Right lobe of liver (tissue), 6 donors: ENCODE measurements around the gene RIOK3. TPM values are rescaled to one million over a fixed set of nuclear protein-coding genes. Genes with fewer than 3 reads are reported as not detected.

ENCODE experiments used
- ATAC-seq, 4 donors: fragments of 200-7000 bp; cut with Tn5 transposase; one replicate each; pipeline ENCODE4 v1.9.1; 2020; ENCODE audit warnings: mild to moderate bottlenecking in 4 of 4, moderate library complexity in 4 of 4
- DNase-seq, 3 donors: peaks; one replicate each; pipeline ENCODE4 v3.0.0-alpha.2; 2020
- H3K27ac ChIP-seq, 3 donors: fragments of 200-600 bp; one replicate each; pipeline ENCODE4 v1.8.0; 2022
- H3K27me3 ChIP-seq, 2 donors: fragments of 200-600 bp; one replicate each; pipeline ENCODE4 v1.8.0; 2022
- H3K36me3 ChIP-seq, 4 donors: fragments of 200-600 bp; sonication (generic) in 1 of 4; one replicate each; pipeline versions ENCODE4 v1.5.1 to v1.8.0; 2017 to 2022; ENCODE audit warnings: control low read depth in 1 of 4
- H3K4me1 ChIP-seq, 4 donors: fragments of 200-600 bp; sonication (generic) in 1 of 4; one replicate each; pipeline versions ENCODE4 v1.5.1 to v1.8.0; 2017 to 2022; ENCODE audit warnings: control low read depth in 1 of 4
- H3K4me3 ChIP-seq, 3 donors: fragments of 200-600 bp; one replicate each; pipeline ENCODE4 v1.8.0; 2022
- H3K9me3 ChIP-seq, 4 donors: fragments of 200-600 bp; sonication (generic) in 1 of 4; one replicate each; pipeline versions ENCODE4 v1.5.1 to v1.8.0; 2017 to 2022; ENCODE audit warnings: control low read depth in 1 of 4
- POLR2A ChIP-seq: fragments of 450-650 bp; IDR thresholded peaks from one replicate; pipeline ENCODE4 v1.6.1; 2017; ENCODE audit warnings: antibody characterized with exemption, mild to moderate bottlenecking
- WGBS: methylation state at CpG from one replicate; pipeline ENCODE4 v1.1.6; 2018; ENCODE audit warnings: low coverage, low lambda C conversion rate; ENCODE audit not compliant: insufficient coverage; ENCODE audit errors: missing lambda C conversion rate; 5-methylcytosine and 5-hydroxymethylcytosine counted together
- intact Hi-C, 2 donors: fragments of 100-400 bp; cut with DNase I; formaldehyde crosslinking; loops; one replicate each; pipeline versions ENCODE4 v1.11.2 to v1.14.1; 2022
- total RNA-seq, 6 experiments: library from RNA; depleted of rRNA in 2 of 6; stranded (reverse); fragments of >200 nt in 2 of 6; fragmentation: NEBNext Ultra II Directional in 3 of 6; extraction: Animal tissue kit (Norgen Biotek cat#: 25700) in 3 of 6; gene quantifications; one replicate each; pipeline versions ENCODE4 v1.1.0 to v1.2.4, GENCODE V29; 2016 to 2023
- TF ChIP-seq, protein P1 (sequence below), 4 donors: fragments of 200-600 bp in 3 of 4; fragments of 450-650 bp in 1 of 4; IDR thresholded peaks; one replicate each; pipeline versions ENCODE4 v1.5.1 to v1.8.0; 2016 to 2022; ENCODE audit warnings: antibody characterized with exemption in 4 of 4, mild to moderate bottlenecking in 2 of 4
- donor health status: DM: no; HTN: yes; CAD: no.
- donor health status: DM: no; HTN: no; CAD: no.
- donor health status: DM: no; HTN: no; CAD: no.
- donor health status: DM: no; HTN: yes; CAD: no.
- donor health status: DM: no; HTN: yes; CAD: no.

RIOK3 gene
- total RNA-seq, 6 experiments from 2014 or later, result 41.3 to 59.5 (median 50.4) TPM

- ATAC-seq (peak; percentile 97 to 99 (median 98)), DNase-seq (peak; percentile 71 to 80 (median 71))
- intact Hi-C loops, result loop anchor here in 1 of 2 donors (5.0 kb wide), 1 partner anchor 71 kb away; the partner anchor contains the start of gene NPC1
- H3K4me1 ChIP-seq, result peaks cover 0 to 15% (median 0%) of the 10 kb centered on the region in 4 donors
- TF ChIP-seq, protein P1, sequence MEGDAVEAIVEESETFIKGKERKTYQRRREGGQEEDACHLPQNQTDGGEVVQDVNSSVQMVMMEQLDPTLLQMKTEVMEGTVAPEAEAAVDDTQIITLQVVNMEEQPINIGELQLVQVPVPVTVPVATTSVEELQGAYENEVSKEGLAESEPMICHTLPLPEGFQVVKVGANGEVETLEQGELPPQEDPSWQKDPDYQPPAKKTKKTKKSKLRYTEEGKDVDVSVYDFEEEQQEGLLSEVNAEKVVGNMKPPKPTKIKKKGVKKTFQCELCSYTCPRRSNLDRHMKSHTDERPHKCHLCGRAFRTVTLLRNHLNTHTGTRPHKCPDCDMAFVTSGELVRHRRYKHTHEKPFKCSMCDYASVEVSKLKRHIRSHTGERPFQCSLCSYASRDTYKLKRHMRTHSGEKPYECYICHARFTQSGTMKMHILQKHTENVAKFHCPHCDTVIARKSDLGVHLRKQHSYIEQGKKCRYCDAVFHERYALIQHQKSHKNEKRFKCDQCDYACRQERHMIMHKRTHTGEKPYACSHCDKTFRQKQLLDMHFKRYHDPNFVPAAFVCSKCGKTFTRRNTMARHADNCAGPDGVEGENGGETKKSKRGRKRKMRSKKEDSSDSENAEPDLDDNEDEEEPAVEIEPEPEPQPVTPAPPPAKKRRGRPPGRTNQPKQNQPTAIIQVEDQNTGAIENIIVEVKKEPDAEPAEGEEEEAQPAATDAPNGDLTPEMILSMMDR (IDR thresholded peaks at IDR 0.05), result peak; percentile 80 to 94 (median 90)
- no peak for TF ChIP-seq POLR2A
- no peak overlapping the region for H3K4me3 ChIP-seq
- peak overlapping the region in 1 of 3 donors; percentile 68 for H3K27ac ChIP-seq
- WGBS, result 32% methylated on average over 16 of the region's 17 CpGs
- H3K9me3 ChIP-seq, result no peaks in the 10 kb centered on the region
- H3K27me3 ChIP-seq, result no peaks in the 10 kb centered on the region
- peaks cover 0 to 50% (median 22%) of the 10 kb centered on the region in 4 donors for H3K36me3 ChIP-seq
Observed at GRCh38 chr18:23515911-23516546, 62.9 kb downstream of the RIOK3 start.

DNA sequence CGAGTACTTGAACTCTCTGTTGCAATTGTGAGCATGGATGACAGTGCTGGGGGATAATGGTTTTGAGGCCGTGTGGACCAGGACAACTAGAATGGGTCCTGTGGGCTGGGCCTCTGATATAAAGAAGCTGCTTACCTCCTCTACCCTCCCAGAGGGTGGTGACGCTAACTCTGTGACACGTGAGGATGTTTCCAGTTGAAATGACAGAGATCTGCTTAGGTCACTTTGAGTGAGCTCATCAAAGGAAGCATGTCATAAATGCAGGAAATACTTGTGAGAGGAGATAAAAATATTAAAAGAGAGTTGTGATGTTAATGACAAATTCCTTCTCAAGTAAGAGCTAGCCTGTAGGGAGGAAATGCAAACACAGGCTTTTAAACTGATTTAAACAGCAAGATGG, 66.6 kb downstream of the RIOK3 start:
- Histone ChIP-seq H3K9me3 (no peaks in the 10 kb centered on the region), H3K36me3 (peaks cover 0 to 61% (median 32%) of the 10 kb centered on the region in 4 donors), H3K4me3 (no peak overlapping the region), H3K4me1 (peaks cover 0 to 16% (median 0%) of the 10 kb centered on the region in 4 donors), H3K27me3 (no peaks in the 10 kb centered on the region), H3K27ac (no peak overlapping the region)
- no peak for DNase-seq
- ATAC-seq, result peak in 1 of 4 donors; percentile 16
- TF ChIP-seq POLR2A, result no peak
- TF ChIP-seq, protein P1 (IDR thresholded peaks at IDR 0.05), result no peak
- 63% methylated on average over 1 of the region's 4 CpGs for WGBS
- intact Hi-C loops, result loop anchor here (5.0 to 10.0 kb wide), 2 partner anchors 55 to 68 kb away; partner anchors contain the start of gene NPC1 (in 1 of the 2)

DNA sequence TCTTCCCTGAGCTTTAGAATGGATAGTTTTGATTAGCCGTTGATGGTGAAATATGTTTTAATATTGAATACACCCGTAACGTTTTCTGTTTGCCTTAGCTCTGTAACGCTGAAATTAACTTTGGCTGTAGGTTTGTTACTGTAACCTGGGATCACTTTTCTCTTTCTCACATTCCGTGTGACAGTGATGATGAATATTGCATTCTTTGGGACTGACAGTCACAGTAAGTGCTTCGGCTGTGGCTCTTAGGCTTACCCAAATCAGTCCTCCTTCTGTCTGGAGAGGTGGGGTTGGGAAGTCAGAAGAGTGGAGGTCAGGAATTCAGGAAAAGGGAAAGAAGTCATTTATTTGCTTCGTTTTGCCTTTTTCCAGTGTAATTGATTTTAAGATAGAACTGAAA, 68.2 kb downstream of the RIOK3 start:
- intact Hi-C loops, result loop anchor here in 1 of 2 donors (10.0 kb wide), 1 partner anchor 54 kb away; no protein-coding TSS in a partner anchor
- no peak overlapping the region for H3K27ac ChIP-seq
- DNase-seq (no peak), ATAC-seq (no peak)
- H3K4me1 ChIP-seq, result peaks cover 0 to 4% (median 0%) of the 10 kb centered on the region in 4 donors
- TF ChIP-seq POLR2A, result no peak
- TF ChIP-seq, protein P1 (IDR thresholded peaks at IDR 0.05), result no peak
- H3K36me3 ChIP-seq, result peaks cover 0 to 68% (median 33%) of the 10 kb centered on the region in 4 donors
- H3K9me3 ChIP-seq, result no peaks in the 10 kb centered on the region
- no peak overlapping the region for H3K4me3 ChIP-seq
- 91% methylated on average over 7 of the region's 7 CpGs for WGBS
- H3K27me3 ChIP-seq, result no peaks in the 10 kb centered on the region

- Histone ChIP-seq H3K27ac (peak overlapping the region in 1 of 3 donors; percentile 0), H3K4me1 (peaks cover 0 to 4% (median 0%) of the 10 kb centered on the region in 4 donors), H3K4me3 (no peak overlapping the region), H3K36me3 (peaks cover 0 to 70% (median 32%) of the 10 kb centered on the region in 4 donors), H3K27me3 (no peaks in the 10 kb centered on the region), H3K9me3 (no peaks in the 10 kb centered on the region)
- intact Hi-C loops, result loop anchor here in 1 of 2 donors (10.0 kb wide), 1 partner anchor 53 kb away; no protein-coding TSS in a partner anchor
- no peak for ATAC-seq
- no peak for TF ChIP-seq POLR2A
- no peak for DNase-seq
- 63% methylated on average over 2 of the region's 7 CpGs for WGBS
Observed at GRCh38 chr18:23521907-23522306, 68.8 kb downstream of the RIOK3 start.
